Spinal cord (tissue), 10 donors: Measurements from ENCODE around the gene FRY. TPM values are rescaled to one million over a fixed set of nuclear protein-coding genes. Genes with fewer than 3 reads are reported as not detected.

Experiments
- DNase-seq, 6 donors: peaks; one replicate each; pipeline versions ENCODE4 v3.0.0 to v3.0.0-alpha.2; 2013 to 2015; ENCODE audit warnings: low spot score in 6 of 6, low read depth in 4 of 6
- H3K27ac ChIP-seq: one replicate; pipeline ENCODE4 v1.5.1; 2013; ENCODE audit warnings: low read depth, low read length, control low read depth
- H3K27me3 ChIP-seq: one replicate; pipeline ENCODE4 v1.6.1; 2013; ENCODE audit warnings: low read length; ENCODE audit not compliant: control insufficient read depth, insufficient read depth
- H3K36me3 ChIP-seq: one replicate; pipeline ENCODE4 v1.6.1; 2013; ENCODE audit warnings: low read length; ENCODE audit not compliant: control insufficient read depth, insufficient read depth
- H3K4me1 ChIP-seq: one replicate; pipeline ENCODE4 v1.6.1; 2013; ENCODE audit warnings: low read length; ENCODE audit not compliant: control insufficient read depth, insufficient read depth
- H3K4me3 ChIP-seq: one replicate; pipeline ENCODE4 v1.5.1; 2013; ENCODE audit warnings: low read depth, low read length, control low read depth
- H3K9me3 ChIP-seq: one replicate; pipeline ENCODE4 v1.6.1; 2013; ENCODE audit warnings: low read length; ENCODE audit not compliant: control insufficient read depth, insufficient read depth
- WGBS: methylation state at CpG from one replicate; pipeline ENCODE4 v1.1.5; 2013; ENCODE audit warnings: missing lambda C conversion rate; ENCODE audit not compliant: insufficient coverage; 5-methylcytosine and 5-hydroxymethylcytosine counted together
- polyA plus RNA-seq, 2 donors: library from polyadenylated mRNA; unstranded; fragments of 120-200 nt; gene quantifications; one replicate each; pipeline ENCODE4 v1.2.1, GENCODE V29; 2013; ENCODE audit not compliant: insufficient read length in 2 of 2
- total RNA-seq, 2 donors: library from RNA; depleted of rRNA in 1 of 2; stranded (reverse); fragments of 120-200 nt in 1 of 2; fragments of >200 nt in 1 of 2; gene quantifications; one replicate each; pipeline versions ENCODE4 v1.2.3 to v1.2.4, GENCODE V29; 2013 to 2014
- donor health status: healthy.

FRY gene
- total and polyA plus RNA-seq, 4 donors = 55.9 to 97.8 (median 92.7) TPM

- Histone ChIP-seq H3K4me1 (no peaks in the 10 kb centered on the region), H3K27me3 (no peaks in the 10 kb centered on the region), H3K36me3 (peaks cover 4% of the 10 kb centered on the region), H3K4me3 (no peak overlapping the region), H3K27ac (no peak overlapping the region), H3K9me3 (no peaks in the 10 kb centered on the region)
- DNase-seq = no peak
- no CpG with 5 or more reads among the region's 5 CpGs for WGBS
These were observed 82.8 kb downstream of the FRY start for GRCh38 chr13:32114284-32114950.

- Histone ChIP-seq H3K9me3 (no peaks in the 10 kb centered on the region), H3K27ac (no peak overlapping the region), H3K27me3 (no peaks in the 10 kb centered on the region), H3K36me3 (peaks cover 4% of the 10 kb centered on the region), H3K4me1 (no peaks in the 10 kb centered on the region), H3K4me3 (no peak overlapping the region)
- WGBS = 20% methylated on average over 1 of the region's 2 CpGs
- DNase-seq = no peak
These were observed 83.5 kb downstream of the FRY start for GRCh38 chr13:32115066-32115465.

GRCh38 chr13:32116210-32116609 is 84.6 kb downstream of the FRY start:
- Histone ChIP-seq H3K27ac (no peak overlapping the region), H3K27me3 (no peaks in the 10 kb centered on the region), H3K4me1 (no peaks in the 10 kb centered on the region), H3K9me3 (no peaks in the 10 kb centered on the region), H3K36me3 (peaks cover 4% of the 10 kb centered on the region), H3K4me3 (no peak overlapping the region)
- no peak for DNase-seq
- no CpG with 5 or more reads among the region's 5 CpGs for WGBS

- Histone ChIP-seq H3K4me1 (no peaks in the 10 kb centered on the region), H3K27ac (no peak overlapping the region), H3K36me3 (peaks cover 4% of the 10 kb centered on the region), H3K4me3 (no peak overlapping the region), H3K27me3 (no peaks in the 10 kb centered on the region), H3K9me3 (no peaks in the 10 kb centered on the region)
- DNase-seq = peak in 1 of 6 donors; percentile 4
- no CpG with 5 or more reads among the region's 3 CpGs for WGBS
These were observed 85.4 kb downstream of the FRY start for GRCh38 chr13:32117001-32117400.

- no peak for DNase-seq
- WGBS = 75% methylated on average over 3 of the region's 6 CpGs
- Histone ChIP-seq H3K27ac (no peak overlapping the region), H3K27me3 (no peaks in the 10 kb centered on the region), H3K36me3 (peaks cover 4% of the 10 kb centered on the region), H3K4me1 (no peaks in the 10 kb centered on the region), H3K9me3 (no peaks in the 10 kb centered on the region), H3K4me3 (no peak overlapping the region)
These were observed 86.1 kb downstream of the FRY start for GRCh38 chr13:32117701-32118100.

GRCh38 chr13:32121316-32121715 is 89.7 kb downstream of the FRY start:
- Histone ChIP-seq H3K4me1 (no peaks in the 10 kb centered on the region), H3K36me3 (peaks cover 7% of the 10 kb centered on the region), H3K9me3 (no peaks in the 10 kb centered on the region), H3K27me3 (no peaks in the 10 kb centered on the region), H3K27ac (no peak overlapping the region), H3K4me3 (no peak overlapping the region)
- no peak for DNase-seq
- WGBS = 100% methylated on average over 3 of the region's 3 CpGs

- DNase-seq = no peak
- Histone ChIP-seq H3K27me3 (no peaks in the 10 kb centered on the region), H3K9me3 (no peaks in the 10 kb centered on the region), H3K36me3 (peaks cover 4% of the 10 kb centered on the region), H3K4me1 (no peaks in the 10 kb centered on the region), H3K27ac (no peak overlapping the region), H3K4me3 (no peak overlapping the region)
- 88% methylated on average over 2 of the region's 3 CpGs for WGBS
These were observed 93.2 kb downstream of the FRY start for GRCh38 chr13:32124743-32125142.

GRCh38 chr13:32125221-32125689 is 93.7 kb downstream of the FRY start:
- DNase-seq = no peak
- Histone ChIP-seq H3K9me3 (no peaks in the 10 kb centered on the region), H3K4me3 (no peak overlapping the region), H3K4me1 (no peaks in the 10 kb centered on the region), H3K27me3 (no peaks in the 10 kb centered on the region), H3K27ac (no peak overlapping the region), H3K36me3 (peaks cover 4% of the 10 kb centered on the region)
- WGBS = 85% methylated on average over 2 of the region's 4 CpGs

GRCh38 chr13:32125751-32126150 is 94.2 kb downstream of the FRY start:
- no peaks in the 10 kb centered on the region for H3K27me3 ChIP-seq
- H3K4me3 ChIP-seq = no peak overlapping the region
- no peak for DNase-seq
- WGBS = no CpG with 5 or more reads among the region's 4 CpGs
- H3K4me1 ChIP-seq = no peaks in the 10 kb centered on the region
- no peaks in the 10 kb centered on the region for H3K9me3 ChIP-seq
- no peak overlapping the region for H3K27ac ChIP-seq
- peaks cover 4% of the 10 kb centered on the region for H3K36me3 ChIP-seq

- Histone ChIP-seq H3K27me3 (no peaks in the 10 kb centered on the region), H3K4me1 (no peaks in the 10 kb centered on the region), H3K27ac (no peak overlapping the region), H3K36me3 (peaks cover 4% of the 10 kb centered on the region), H3K9me3 (no peaks in the 10 kb centered on the region), H3K4me3 (no peak overlapping the region)
- no peak for DNase-seq
- no CpG with 5 or more reads among the region's 3 CpGs for WGBS
These were observed 94.7 kb downstream of the FRY start for GRCh38 chr13:32126278-32126677.
